MM.1S (cell line): ENCODE data around the gene CEP250.
A peak's percentile ranks its signal among the peaks of the same experiment; 100 is the strongest.

ENCODE experiments used
- DNase-seq: peaks from one replicate; pipeline ENCODE4 v3.0.0-alpha.2; 2015
- H2AFZ ChIP-seq: fragments of 300-600 bp; sonication (generic); 2 replicates; pipeline ENCODE4 v1.6.0; 2016; ENCODE audit warnings: antibody characterized with exemption, low read length
- H3F3A ChIP-seq: fragments of 300-600 bp; sonication (generic); 2 replicates; pipeline ENCODE4 v1.6.1; 2016; ENCODE audit warnings: mild to moderate bottlenecking, antibody characterized with exemption, low read length, moderate library complexity, mixed read lengths; ENCODE audit not compliant: insufficient read depth
- H3K27ac ChIP-seq: fragments of 300-600 bp; sonication (generic); 2 replicates; pipeline ENCODE4 v1.5.1; 2016; ENCODE audit warnings: mild to moderate bottlenecking, low read length
- H3K27me3 ChIP-seq: fragments of 300-600 bp; sonication (generic); replicated peaks from 2 replicates; pipeline ENCODE4 v1.6.0; 2016; ENCODE audit warnings: low read length; ENCODE audit not compliant: insufficient read depth
- H3K36me3 ChIP-seq: fragments of 300-600 bp; sonication (generic); replicated peaks from 2 replicates; pipeline ENCODE4 v1.6.1; 2016; ENCODE audit warnings: mild to moderate bottlenecking, low read length, mixed read lengths; ENCODE audit not compliant: insufficient read depth
- H3K4me1 ChIP-seq: fragments of 300-600 bp; sonication (generic); 2 replicates; pipeline ENCODE4 v1.6.1; 2016; ENCODE audit warnings: low read length, mixed read lengths
- H3K4me2 ChIP-seq: fragments of 300-600 bp; sonication (generic); 2 replicates; pipeline ENCODE4 v1.6.0; 2016; ENCODE audit warnings: low read depth, low read length
- H3K4me3 ChIP-seq: fragments of 300-600 bp; sonication (generic); 2 replicates; pipeline ENCODE4 v1.5.1; 2016; ENCODE audit warnings: low read length, mixed read lengths
- H3K79me2 ChIP-seq: fragments of 300-600 bp; sonication (generic); 2 replicates; pipeline ENCODE4 v1.6.1; 2016; ENCODE audit warnings: mixed run types, low read length, mixed read lengths
- H3K9ac ChIP-seq: fragments of 300-600 bp; sonication (generic); 2 replicates; pipeline ENCODE4 v1.6.1; 2016; ENCODE audit warnings: low read length, mixed read lengths
- H3K9me2 ChIP-seq: fragments of 300-600 bp; sonication (generic); replicated peaks from 2 replicates; pipeline ENCODE4 v1.6.1; 2016; ENCODE audit warnings: mild to moderate bottlenecking, low read length, mixed read lengths; ENCODE audit not compliant: insufficient read depth
- H3K9me3 ChIP-seq: fragments of 300-600 bp; sonication (generic); replicated peaks from 2 replicates; pipeline ENCODE4 v1.6.1; 2016; ENCODE audit warnings: mild to moderate bottlenecking, low read length, mixed read lengths; ENCODE audit not compliant: insufficient read depth
- H4K20me1 ChIP-seq: fragments of 300-600 bp; sonication (generic); 2 replicates; pipeline ENCODE4 v1.6.1; 2016; ENCODE audit warnings: mild to moderate bottlenecking, low read length, moderate library complexity, mixed read lengths; ENCODE audit not compliant: insufficient read depth
- EZH2 ChIP-seq: fragments of 300-600 bp; sonication (generic); optimal IDR thresholded peaks from 2 replicates; pipeline ENCODE3; 2017; ENCODE audit warnings: low read depth, mild to moderate bottlenecking, antibody characterized with exemption, low read length, mixed read lengths
- EZH2phosphoT487 ChIP-seq: fragments of 300-600 bp; sonication (generic); IDR thresholded peaks from 2 replicates; pipeline ENCODE4 v1.6.1; 2018; ENCODE audit warnings: antibody characterized with exemption, low read length
- TF ChIP-seq, protein P1 (sequence below): fragments of 300-600 bp; sonication (generic); IDR thresholded peaks from 2 replicates; pipeline ENCODE4 v1.5.1; 2016; ENCODE audit warnings: antibody characterized with exemption, low read length, mixed read lengths

CEP250 gene

DNA sequence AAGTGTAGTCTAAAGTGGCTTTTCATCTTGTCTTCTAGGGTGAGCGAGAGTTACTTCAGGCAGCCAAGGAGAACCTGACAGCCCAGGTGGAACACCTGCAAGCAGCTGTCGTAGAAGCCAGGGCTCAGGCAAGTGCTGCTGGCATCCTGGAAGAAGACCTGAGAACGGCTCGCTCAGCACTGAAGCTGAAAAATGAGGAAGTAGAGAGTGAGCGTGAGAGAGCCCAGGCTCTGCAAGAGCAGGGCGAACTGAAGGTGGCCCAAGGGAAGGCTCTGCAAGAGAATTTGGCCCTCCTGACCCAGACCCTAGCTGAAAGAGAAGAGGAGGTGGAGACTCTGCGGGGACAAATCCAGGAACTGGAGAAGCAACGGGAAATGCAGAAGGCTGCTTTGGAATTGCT lies 47.0 kb downstream of the CEP250 start:
- H3K79me2 ChIP-seq, result no peaks in the 10 kb centered on the region
- no peaks in the 10 kb centered on the region for H3K9me3 ChIP-seq
- no peaks in the 10 kb centered on the region for H3K9me2 ChIP-seq
- TF ChIP-seq, protein P1, sequence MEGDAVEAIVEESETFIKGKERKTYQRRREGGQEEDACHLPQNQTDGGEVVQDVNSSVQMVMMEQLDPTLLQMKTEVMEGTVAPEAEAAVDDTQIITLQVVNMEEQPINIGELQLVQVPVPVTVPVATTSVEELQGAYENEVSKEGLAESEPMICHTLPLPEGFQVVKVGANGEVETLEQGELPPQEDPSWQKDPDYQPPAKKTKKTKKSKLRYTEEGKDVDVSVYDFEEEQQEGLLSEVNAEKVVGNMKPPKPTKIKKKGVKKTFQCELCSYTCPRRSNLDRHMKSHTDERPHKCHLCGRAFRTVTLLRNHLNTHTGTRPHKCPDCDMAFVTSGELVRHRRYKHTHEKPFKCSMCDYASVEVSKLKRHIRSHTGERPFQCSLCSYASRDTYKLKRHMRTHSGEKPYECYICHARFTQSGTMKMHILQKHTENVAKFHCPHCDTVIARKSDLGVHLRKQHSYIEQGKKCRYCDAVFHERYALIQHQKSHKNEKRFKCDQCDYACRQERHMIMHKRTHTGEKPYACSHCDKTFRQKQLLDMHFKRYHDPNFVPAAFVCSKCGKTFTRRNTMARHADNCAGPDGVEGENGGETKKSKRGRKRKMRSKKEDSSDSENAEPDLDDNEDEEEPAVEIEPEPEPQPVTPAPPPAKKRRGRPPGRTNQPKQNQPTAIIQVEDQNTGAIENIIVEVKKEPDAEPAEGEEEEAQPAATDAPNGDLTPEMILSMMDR, result no peak
- TF ChIP-seq EZH2phosphoT487 (no peak), EZH2 (no peak)
- H4K20me1 ChIP-seq, result no peaks in the 10 kb centered on the region
- H3K4me1 ChIP-seq, result peaks cover 17% of the 10 kb centered on the region
- H3K27me3 ChIP-seq, result no peaks in the 10 kb centered on the region
- no peak overlapping the region for H3K4me3 ChIP-seq
- peak; percentile 70 for DNase-seq
- H2AFZ ChIP-seq, result no peak overlapping the region
- H3K36me3 ChIP-seq, result no peaks in the 10 kb centered on the region
- H3K4me2 ChIP-seq, result no peak overlapping the region
- peak overlapping the region; percentile 51; the same call in 1 of the 2 replicates for H3K27ac ChIP-seq
- peaks cover 15% of the 10 kb centered on the region; the same call in 1 of the 2 replicates for H3F3A ChIP-seq
- no peak overlapping the region for H3K9ac ChIP-seq

DNA sequence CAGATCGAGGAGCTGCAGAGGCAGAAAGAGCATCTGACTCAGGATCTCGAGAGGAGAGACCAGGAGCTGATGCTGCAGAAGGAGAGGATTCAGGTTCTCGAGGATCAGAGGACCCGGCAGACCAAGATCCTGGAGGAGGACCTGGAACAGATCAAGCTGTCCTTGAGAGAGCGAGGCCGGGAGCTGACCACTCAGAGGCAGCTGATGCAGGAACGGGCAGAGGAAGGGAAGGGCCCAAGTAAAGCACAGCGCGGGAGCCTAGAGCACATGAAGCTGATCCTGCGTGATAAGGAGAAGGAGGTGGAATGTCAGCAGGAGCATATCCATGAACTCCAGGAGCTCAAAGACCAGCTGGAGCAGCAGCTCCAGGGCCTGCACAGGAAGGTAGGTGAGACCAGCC lies 47.9 kb downstream of the CEP250 start:
- Histone ChIP-seq H3K9me2 (no peaks in the 10 kb centered on the region), H3K9me3 (no peaks in the 10 kb centered on the region), H3F3A (peaks cover 15% of the 10 kb centered on the region; the same call in 1 of the 2 replicates), H3K4me3 (no peak overlapping the region), H3K4me1 (peaks cover 17% of the 10 kb centered on the region), H3K27me3 (no peaks in the 10 kb centered on the region), H2AFZ (no peak overlapping the region), H3K9ac (no peak overlapping the region), H3K79me2 (no peaks in the 10 kb centered on the region), H3K4me2 (no peak overlapping the region), H3K36me3 (no peaks in the 10 kb centered on the region), H4K20me1 (no peaks in the 10 kb centered on the region), H3K27ac (no peak overlapping the region)
- no peak for DNase-seq
- no peak for TF ChIP-seq EZH2phosphoT487

DNA sequence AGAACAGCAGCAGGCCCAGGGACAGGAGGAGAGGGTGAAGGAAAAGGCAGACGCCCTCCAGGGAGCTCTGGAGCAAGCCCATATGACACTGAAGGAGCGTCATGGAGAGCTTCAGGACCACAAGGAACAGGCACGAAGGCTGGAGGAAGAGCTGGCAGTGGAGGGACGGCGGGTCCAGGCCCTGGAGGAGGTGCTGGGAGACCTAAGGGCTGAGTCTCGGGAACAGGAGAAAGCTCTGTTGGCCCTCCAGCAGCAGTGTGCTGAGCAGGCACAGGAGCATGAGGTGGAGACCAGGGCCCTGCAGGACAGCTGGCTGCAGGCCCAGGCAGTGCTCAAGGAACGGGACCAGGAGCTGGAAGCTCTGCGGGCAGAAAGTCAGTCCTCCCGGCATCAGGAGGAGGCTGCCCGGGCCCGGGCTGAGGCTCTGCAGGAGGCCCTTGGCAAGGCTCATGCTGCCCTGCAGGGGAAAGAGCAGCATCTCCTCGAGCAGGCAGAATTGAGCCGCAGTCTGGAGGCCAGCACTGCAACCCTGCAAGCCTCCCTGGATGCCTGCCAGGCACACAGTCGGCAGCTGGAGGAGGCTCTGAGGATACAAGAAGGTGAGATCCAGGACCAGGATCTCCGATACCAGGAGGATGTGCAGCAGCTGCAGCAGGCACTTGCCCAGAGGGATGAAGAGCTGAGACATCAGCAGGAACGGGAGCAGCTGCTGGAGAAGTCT lies 48.6 kb downstream of the CEP250 start:
- no peaks in the 10 kb centered on the region for H3K9me2 ChIP-seq
- no peaks in the 10 kb centered on the region for H3K79me2 ChIP-seq
- peaks cover 15% of the 10 kb centered on the region; the same call in 1 of the 2 replicates for H3F3A ChIP-seq
- no peak overlapping the region for H3K4me3 ChIP-seq
- no peak overlapping the region for H3K4me2 ChIP-seq
- peaks cover 17% of the 10 kb centered on the region for H3K4me1 ChIP-seq
- TF ChIP-seq, protein P1, result no peak
- TF ChIP-seq EZH2, result no peak
- TF ChIP-seq EZH2phosphoT487, result no peak
- no peaks in the 10 kb centered on the region for H4K20me1 ChIP-seq
- DNase-seq, result no peak
- H3K9ac ChIP-seq, result no peak overlapping the region
- H3K27me3 ChIP-seq, result no peaks in the 10 kb centered on the region
- no peaks in the 10 kb centered on the region for H3K9me3 ChIP-seq
- H3K27ac ChIP-seq, result no peak overlapping the region
- H3K36me3 ChIP-seq, result no peaks in the 10 kb centered on the region
- no peak overlapping the region for H2AFZ ChIP-seq

DNA sequence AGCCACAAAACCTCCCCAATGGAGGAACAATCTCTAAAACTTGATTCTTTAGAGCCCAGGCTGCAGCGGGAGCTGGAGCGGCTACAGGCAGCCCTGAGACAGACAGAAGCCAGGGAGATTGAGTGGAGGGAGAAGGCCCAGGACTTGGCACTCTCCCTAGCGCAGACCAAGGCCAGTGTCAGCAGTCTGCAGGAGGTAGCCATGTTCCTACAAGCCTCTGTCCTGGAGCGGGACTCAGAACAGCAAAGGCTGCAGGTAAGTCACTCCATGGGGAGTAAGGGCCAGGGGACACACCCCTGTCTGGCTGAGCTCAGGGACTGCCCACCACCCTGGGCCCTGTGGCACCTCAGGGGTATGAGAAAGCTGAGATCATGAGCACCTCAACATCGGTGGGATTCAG lies 49.4 kb downstream of the CEP250 start:
- Histone ChIP-seq H3K4me2 (no peak overlapping the region), H3K27me3 (no peaks in the 10 kb centered on the region), H3K27ac (no peak overlapping the region), H3K9me2 (no peaks in the 10 kb centered on the region), H4K20me1 (no peaks in the 10 kb centered on the region), H3K4me3 (no peak overlapping the region), H3K79me2 (no peaks in the 10 kb centered on the region), H3K9ac (no peak overlapping the region), H3K4me1 (peaks cover 17% of the 10 kb centered on the region), H2AFZ (no peak overlapping the region), H3K36me3 (no peaks in the 10 kb centered on the region), H3F3A (peaks cover 15% of the 10 kb centered on the region; the same call in 1 of the 2 replicates), H3K9me3 (no peaks in the 10 kb centered on the region)
- no peak for DNase-seq
- no peak for TF ChIP-seq EZH2phosphoT487
- TF ChIP-seq EZH2, result no peak
- TF ChIP-seq, protein P1, result no peak
